Measurements from ENCODE around the gene GPX8. TPM values are rescaled to one million over a fixed set of nuclear protein-coding genes. Genes with fewer than 3 reads are reported as not detected.

GPX8 gene
- polyA plus RNA-seq, 1 of the 3 experiments (the other 2 are of a cell fraction) = 30.1 TPM

DNA sequence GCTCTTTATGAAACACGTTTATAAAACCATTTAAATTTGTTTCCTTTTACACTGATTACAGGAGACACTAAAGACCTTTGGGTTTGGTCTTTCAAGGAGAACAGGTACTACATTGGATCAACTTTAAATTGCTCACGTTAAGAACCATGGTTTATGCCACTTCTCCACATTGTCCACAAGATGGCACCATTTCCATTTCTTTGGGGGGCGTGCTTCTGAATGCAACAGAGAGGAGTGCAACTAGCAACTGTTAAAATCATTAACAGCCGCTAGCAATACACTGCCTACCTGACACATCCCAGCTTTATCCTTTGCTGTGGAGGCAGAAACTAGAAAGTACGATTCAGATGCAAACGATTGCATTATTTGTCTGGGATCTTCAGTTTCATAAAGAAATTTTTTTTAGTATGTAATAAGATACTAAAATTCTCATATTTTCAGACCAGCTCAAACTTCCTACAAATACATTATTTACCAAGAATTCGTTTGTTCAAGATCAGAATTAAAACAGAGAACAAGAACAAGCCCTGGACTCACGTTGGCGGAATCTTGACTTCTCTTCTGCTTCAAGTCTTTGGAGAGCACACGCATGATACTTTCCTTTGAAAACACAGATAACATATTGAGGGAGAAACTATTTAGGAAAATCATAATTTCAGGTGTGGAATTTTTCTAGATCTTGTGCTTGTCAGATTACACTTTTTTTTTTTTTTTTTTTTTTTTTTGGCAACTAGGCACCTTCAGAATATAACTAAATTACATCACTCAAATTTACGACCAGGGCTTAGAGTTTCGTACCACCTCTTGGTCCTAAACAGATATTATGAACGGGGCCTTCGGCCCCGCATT lies 12.3 kb downstream of the GPX8 start:
- H3K4me3 ChIP-seq (ENCODE audit: low read depth in 2 of 2, low read length in 1 of 2) = peak overlapping the region; percentile 51 to 59
- H3K9me3 ChIP-seq = no peaks in the 10 kb centered on the region
- TF ChIP-seq SMC3 (IDR thresholded peaks at IDR 0.05; ENCODE audit: low read depth, low read length) (peak; percentile 72), IRF3 (IDR thresholded peaks at IDR 0.05; ENCODE audit: low read depth, low read length) (no peak), TEAD4 (IDR thresholded peaks at IDR 0.05; ENCODE audit: borderline replicate concordance, insufficient read depth) (no peak), MEF2A (IDR thresholded peaks at IDR 0.05; ENCODE audit: borderline replicate concordance, low read depth) (no peak), RAD21 (IDR thresholded peaks at IDR 0.05; ENCODE audit: low read length) (peak; percentile 91), RFX5 (IDR thresholded peaks at IDR 0.05; ENCODE audit: low read length) (no peak), CHD2 (IDR thresholded peaks at IDR 0.05; ENCODE audit: low read length, partially characterized antibody) (no peak)
- TF ChIP-seq, protein P1, sequence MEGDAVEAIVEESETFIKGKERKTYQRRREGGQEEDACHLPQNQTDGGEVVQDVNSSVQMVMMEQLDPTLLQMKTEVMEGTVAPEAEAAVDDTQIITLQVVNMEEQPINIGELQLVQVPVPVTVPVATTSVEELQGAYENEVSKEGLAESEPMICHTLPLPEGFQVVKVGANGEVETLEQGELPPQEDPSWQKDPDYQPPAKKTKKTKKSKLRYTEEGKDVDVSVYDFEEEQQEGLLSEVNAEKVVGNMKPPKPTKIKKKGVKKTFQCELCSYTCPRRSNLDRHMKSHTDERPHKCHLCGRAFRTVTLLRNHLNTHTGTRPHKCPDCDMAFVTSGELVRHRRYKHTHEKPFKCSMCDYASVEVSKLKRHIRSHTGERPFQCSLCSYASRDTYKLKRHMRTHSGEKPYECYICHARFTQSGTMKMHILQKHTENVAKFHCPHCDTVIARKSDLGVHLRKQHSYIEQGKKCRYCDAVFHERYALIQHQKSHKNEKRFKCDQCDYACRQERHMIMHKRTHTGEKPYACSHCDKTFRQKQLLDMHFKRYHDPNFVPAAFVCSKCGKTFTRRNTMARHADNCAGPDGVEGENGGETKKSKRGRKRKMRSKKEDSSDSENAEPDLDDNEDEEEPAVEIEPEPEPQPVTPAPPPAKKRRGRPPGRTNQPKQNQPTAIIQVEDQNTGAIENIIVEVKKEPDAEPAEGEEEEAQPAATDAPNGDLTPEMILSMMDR (IDR thresholded peaks at IDR 0.05) = peak; percentile 86
- ChIA-PET CTCF (interaction anchor here (0.6 to 2.3 kb wide), 13 partner anchors 10 to 655 kb away, joined by 3 to 11 read pairs (median 4); partner anchors contain the start of genes GPX8 and SNX18), POLR2A (no interaction called here)
- WGBS (ENCODE audit: low lambda C conversion rate) = 5% methylated on average over 15 of the region's 15 CpGs
- peak overlapping the region; percentile 98 for H3K4me2 ChIP-seq
- H3K36me3 ChIP-seq (replicated peaks in 1 of 2; ENCODE audit: control insufficient read depth in 1 of 2, insufficient read depth in 2 of 2, low read length in 1 of 2) = no peaks in the 10 kb centered on the region
- H3K9me2 ChIP-seq = no peaks in the 10 kb centered on the region
- peak overlapping the region; percentile 80; the same call in 1 of the 2 replicates for H2AFZ ChIP-seq (ENCODE audit: low read depth)
- no peak overlapping the region for H3K9ac ChIP-seq
- peak; percentile 79 for DNase-seq
- H3K4me1 ChIP-seq (ENCODE audit: control insufficient read depth in 1 of 2, insufficient read depth in 2 of 2, low read depth in 1 of 2, low read length in 1 of 2) = peaks cover 3 to 13% of the 10 kb centered on the region in 2 experiments; a peak in 3 of 4 replicates
- H3K27me3 ChIP-seq (ENCODE audit: insufficient read depth) = peaks cover 37% of the 10 kb centered on the region
- peaks cover 25% of the 10 kb centered on the region for H3F3A ChIP-seq (replicated peaks; ENCODE audit: insufficient read depth)
- H3K79me2 ChIP-seq (ENCODE audit: insufficient read depth) = no peaks in the 10 kb centered on the region
- H4K20me1 ChIP-seq (ENCODE audit: insufficient read depth) = no peaks in the 10 kb centered on the region; the same call in 1 of the 2 replicates
- H3K27ac ChIP-seq (ENCODE audit: low read depth in 2 of 2, low read length in 1 of 2) = no peak overlapping the region

DNA sequence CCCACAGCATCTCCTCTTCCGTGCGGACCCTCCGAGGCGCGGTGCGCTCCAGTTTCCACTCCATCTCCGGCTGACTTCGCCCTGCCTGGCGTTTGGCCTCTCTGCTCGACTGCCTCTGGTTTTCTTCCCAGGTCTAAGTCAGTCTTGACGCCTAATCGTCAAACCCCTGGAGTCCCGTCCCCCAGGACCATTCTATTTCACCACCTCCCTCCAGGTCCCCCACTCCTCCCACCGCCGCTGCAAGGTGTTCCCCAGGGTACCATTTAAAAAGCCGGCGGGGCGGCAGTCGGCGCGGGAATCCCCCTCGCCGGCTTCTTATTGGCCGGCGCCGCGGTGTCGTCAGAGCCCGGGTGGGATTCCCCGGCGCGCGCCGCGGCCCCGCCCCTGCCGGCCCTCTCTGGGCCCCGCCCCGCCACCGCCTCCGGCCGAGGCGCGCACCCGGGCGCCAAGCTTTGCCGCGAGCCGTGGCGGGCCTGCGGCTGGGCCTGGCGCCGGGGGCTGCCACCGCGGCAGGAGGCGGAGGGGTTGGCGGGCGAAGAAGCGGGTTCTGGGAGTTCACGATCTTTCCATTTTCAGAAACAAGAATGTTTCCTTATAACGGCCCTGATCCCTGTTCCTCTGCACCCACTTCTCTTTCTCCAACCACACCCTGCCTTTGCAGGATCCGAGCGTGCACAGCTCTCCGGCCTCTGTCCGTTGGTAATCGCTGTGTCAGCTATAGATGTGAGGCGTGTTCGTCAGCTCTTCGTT lies 13.1 kb downstream of the GPX8 start, which contains the start of gene CDC20B:
TSS of gene CDC20B (minus strand) at position 241 of the 750 bp plus-strand sequence. CDS start at position 64, 177 bp downstream.
- H3K4me3 ChIP-seq (ENCODE audit: low read depth in 2 of 2, low read length in 1 of 2) = peak within 1 kb of the TSS; percentile 51 to 59
- CTCF ChIA-PET = interaction anchor here (0.7 to 2.0 kb wide), 14 partner anchors 10 to 656 kb away, joined by 3 to 9 read pairs (median 4); partner anchors contain the start of genes GPX8 and SNX18
- TF ChIP-seq SIN3A (IDR thresholded peaks at IDR 0.05; ENCODE audit: borderline replicate concordance, low read depth, low read length) (peak; percentile 45; the same call in 1 of the 2 replicates), RCOR1 (IDR thresholded peaks at IDR 0.05; ENCODE audit: low read length) (no peak)
- H3K79me2 ChIP-seq (ENCODE audit: insufficient read depth) = no peaks in the 10 kb centered on the region
- peak within 1 kb of the TSS; percentile 80 for H2AFZ ChIP-seq (ENCODE audit: low read depth)
- peaks cover 19% of the 10 kb centered on the region for H3F3A ChIP-seq (replicated peaks; ENCODE audit: insufficient read depth)
- H3K9ac ChIP-seq = no peak within 1 kb of the TSS
- H4K20me1 ChIP-seq (ENCODE audit: insufficient read depth) = no peaks in the 10 kb centered on the region; the same call in 1 of the 2 replicates
- H3K9me3 ChIP-seq = no peaks in the 10 kb centered on the region
- H3K4me1 ChIP-seq (ENCODE audit: control insufficient read depth in 1 of 2, insufficient read depth in 2 of 2, low read depth in 1 of 2, low read length in 1 of 2) = peaks cover 3 to 13% of the 10 kb centered on the region in 2 experiments; a peak in 3 of 4 replicates
- H3K36me3 ChIP-seq (replicated peaks in 1 of 2; ENCODE audit: control insufficient read depth in 1 of 2, insufficient read depth in 2 of 2, low read length in 1 of 2) = no peaks in the 10 kb centered on the region
- WGBS (ENCODE audit: low lambda C conversion rate) = 1% methylated on average over 45 of the region's 69 CpGs
- POLR2A ChIA-PET = no interaction called here
- no peak within 1 kb of the TSS for H3K27ac ChIP-seq (ENCODE audit: low read depth in 2 of 2, low read length in 1 of 2)
- H3K27me3 ChIP-seq (ENCODE audit: insufficient read depth) = peaks cover 46% of the 10 kb centered on the region
- H3K4me2 ChIP-seq = peak within 1 kb of the TSS; percentile 98
- peak; percentile 94 for DNase-seq
- H3K9me2 ChIP-seq = no peaks in the 10 kb centered on the region

Measured in SK-N-SH (cell line).